Activated CD4-positive, alpha-beta T cell treated with anti-CD3 and anti-CD28 coated beads for 4 hours (primary cell): ENCODE measurements around the gene C13orf46.
"Not testable (repeated sequence)": the region's sequence is repeated elsewhere in the genome, so short reads cannot be mapped to it uniquely, and the experiment has no call there.

Experiments
- DNase-seq, 2 donors: peaks; one replicate each; pipeline ENCODE4 v3.0.0-alpha.2; 2020

Gene C13orf46

DNA sequence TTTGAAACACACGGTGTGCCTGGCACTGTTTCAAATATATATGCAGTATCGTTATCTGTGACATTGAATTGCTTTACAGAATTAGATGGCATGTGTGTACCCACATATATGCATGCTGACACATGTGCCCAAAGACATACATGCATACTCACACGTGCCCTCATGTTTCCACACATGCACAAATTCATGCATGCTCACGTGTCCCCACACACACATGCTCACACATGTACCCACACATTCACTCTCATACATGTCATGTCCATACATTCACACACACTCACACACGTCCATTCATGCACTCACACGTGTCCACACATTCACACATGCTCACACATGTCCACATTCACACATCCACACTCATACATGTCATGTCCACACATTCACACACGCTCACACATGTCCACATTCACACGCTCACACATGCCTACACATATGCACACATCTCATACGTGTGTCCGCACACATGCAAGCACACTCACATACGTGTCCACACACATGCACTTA lies 17.9 kb upstream of the C13orf46 start:
- no peak for DNase-seq

DNA sequence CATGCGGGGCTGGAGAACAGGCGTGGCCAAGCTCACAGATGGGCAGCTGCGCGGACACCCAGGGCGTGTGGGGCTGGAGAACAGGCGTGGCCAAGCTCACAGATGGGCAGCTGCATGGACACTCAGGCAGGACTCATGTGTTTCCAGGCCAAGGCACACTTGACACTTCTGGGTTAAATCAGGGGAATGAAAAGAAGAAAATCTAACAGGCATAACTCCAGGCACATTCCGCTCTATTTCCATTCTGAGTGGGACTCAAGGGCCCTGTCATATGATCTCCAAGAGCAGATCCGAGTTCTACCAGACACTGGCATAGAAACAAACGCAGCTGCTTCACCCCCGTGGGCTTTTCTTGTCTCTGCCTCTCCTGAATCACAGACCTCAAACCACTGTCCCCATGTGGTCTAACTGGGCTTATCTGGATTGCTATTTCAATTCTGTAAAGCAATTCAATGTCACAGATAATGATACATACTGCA lies 17.4 kb upstream of the C13orf46 start:
- DNase-seq, result no peak

DNA sequence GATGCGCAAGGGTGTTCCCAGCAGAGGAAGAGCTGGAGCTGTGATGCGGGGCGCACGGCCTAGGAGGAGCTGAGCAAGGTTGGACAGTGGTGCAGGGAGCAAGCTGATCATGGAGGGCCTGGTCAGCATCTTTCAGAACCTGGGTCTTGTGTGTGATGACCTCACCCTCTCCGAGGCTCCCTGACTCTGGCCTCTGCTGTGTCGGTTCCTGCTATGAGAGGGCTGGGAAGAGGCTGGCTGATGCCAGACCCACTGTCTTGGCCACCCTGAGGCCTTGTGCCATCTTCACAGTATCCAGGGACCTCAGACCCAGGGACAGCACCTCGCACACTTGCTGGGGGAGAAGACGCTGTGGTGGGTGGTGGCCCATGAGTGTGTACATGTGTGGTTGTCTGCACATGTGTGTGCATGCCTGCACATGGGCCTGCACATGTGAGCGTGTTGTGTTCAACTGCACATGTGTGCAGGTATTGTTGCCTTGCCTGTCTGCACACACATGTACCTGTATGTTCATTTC lies 16.5 kb upstream of the C13orf46 start:
- no peak for DNase-seq

- no peak for DNase-seq
These were observed 15.9 kb upstream of the C13orf46 start for GRCh38 chr13:113989585-113990300.

GRCh38 chr13:113988859-113989258 lies 15.0 kb upstream of the C13orf46 start:
- DNase-seq, result not testable (repeated sequence)

DNA sequence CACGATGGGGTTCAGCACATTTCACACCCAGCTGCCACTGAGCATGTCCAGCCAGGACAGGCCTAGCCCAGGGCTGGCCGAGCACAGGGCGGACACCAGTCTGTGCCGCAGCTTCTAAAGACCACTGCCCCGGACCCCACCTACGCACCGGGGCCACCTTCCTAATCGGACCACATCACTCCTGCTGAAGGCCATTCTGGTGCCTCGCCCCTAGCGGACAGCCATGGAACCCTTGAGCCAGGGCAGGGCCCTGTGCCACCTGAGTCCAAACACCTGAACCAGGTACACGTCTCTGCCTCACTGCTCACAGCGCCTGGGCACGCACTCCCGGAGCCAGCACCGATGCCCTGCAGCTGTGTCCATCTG lies 8.4 kb upstream of the C13orf46 start:
- DNase-seq, result no peak

DNA sequence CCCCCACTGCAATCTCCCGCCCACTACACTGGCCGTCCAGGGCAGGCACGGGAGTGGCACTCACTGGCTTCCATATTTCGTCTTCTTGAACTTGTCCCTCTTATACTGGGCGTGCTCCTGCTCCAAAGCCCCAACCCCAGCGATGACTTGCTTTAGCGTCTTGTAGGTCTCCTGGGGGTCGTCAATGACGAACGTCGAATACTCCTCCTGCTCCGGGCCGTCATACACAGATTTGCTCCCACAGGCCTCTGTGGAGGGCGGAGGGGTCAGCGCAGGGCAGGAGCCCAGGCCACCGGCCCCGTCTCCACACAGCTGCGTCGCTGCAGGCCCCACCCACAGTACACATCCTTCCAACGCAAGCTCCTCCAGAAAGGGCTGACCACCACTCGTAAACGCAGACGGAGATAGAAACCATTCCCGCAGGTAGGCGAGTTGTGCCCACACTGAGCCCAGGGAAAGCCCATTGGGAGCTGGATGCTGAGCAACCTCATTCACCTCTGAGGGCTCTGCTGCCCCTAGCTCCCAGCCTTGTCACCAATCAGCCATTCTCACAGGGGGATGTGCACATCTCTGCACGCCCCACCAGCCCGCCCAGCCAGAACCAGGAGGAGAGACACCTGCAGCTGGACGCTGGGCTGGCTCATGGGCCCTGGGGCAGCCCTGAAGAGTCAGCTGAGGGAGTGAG lies 7.9 kb upstream of the C13orf46 start:
- DNase-seq, result no peak

GRCh38 chr13:113981194-113981605 lies 7.3 kb upstream of the C13orf46 start:
- DNase-seq, result no peak

DNA sequence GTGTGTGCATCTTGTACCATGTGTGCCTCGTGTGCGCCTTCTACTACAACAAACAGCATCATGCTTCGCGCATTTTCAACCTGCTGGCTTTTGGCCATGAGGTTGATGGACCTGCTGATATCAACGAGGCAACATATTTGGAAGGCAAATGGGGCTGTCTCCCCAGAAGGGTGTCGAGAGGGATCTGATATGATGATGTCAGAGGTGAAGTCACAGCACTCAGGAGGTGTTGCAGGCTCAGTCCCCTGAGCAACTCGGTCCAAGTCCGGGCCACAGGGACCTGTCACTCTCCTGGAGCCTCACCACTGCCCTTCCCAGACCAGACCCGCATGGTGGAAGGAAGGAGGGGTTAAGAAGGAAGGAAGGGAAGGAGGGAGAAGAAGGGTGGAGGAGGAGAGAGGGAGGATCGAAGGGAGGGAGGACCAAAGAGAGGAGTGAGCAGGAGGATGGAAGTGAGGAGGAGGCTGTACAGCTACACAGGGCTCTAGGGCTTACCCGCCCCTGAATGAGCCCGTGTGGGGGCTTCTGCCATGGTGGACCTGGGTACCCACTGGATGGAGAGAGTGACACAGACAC lies 6.7 kb upstream of the C13orf46 start:
- DNase-seq, result no peak

DNA sequence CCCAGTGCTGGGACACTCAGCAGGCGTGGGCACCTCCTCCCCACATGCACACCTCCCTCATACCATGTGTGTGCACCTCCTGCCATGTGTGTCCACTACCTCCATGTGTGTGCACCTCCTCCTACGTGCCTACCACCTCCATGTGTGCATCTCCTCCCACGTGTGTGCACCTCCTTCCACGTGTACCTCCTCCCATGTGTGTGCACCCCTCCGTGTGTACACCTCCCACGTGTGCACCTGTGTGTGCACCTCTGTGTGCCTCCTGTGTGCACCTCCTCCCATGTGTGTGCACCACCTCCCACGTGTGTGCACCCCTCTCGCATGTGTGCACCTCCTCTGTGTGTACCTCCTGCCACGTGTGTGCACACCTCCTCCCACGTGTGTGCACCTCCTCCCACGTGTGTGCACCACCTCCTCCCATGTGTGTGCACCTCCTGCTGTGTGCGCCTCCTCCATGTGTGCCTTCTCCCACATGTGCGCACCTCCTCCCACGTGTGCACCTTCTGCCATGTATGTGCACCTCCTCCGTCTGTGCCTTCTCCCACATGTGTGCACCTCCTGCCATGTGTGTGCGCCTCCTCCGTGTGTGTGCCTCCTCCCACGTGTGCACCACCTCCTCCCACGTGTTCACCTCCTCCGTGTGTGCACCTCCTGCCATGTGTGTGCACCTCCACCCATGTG lies 6.1 kb upstream of the C13orf46 start:
- no peak for DNase-seq

DNA sequence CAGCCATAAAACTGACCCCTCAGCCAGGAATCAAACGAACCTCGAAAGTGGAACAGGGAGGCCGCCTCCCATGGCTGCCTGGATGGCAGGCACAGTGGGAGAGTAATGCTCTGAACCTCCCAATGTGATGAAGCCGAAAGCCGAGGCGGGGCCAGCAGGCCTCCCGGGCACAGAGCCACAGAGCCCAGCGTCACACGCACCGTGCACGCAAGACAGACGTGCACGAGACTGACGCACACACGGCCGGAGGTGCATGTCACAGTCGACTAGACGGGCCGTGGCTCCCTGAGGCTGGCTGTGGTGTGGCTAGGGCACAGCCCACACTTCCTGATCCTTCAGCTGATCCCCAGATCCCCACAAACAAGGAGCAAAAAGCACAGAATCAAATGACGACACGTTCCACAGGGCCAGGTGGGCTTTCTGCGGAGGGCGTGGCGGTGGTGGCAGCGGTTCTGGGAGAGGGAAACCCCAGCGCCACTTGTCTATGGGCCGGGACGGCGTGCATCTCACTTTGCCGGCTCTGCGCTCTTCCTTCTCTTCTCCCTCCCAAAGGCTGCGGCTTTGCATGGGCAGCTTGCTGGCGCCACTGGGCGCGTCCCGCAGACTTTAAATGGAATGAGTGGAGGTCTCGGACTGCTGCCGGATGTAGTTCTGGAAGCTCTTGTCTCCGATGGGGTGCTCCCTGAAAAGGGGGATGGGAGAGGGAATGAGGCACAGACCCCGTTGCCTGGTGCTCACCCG lies 5.0 kb upstream of the C13orf46 start:
- no peak for DNase-seq

DNA sequence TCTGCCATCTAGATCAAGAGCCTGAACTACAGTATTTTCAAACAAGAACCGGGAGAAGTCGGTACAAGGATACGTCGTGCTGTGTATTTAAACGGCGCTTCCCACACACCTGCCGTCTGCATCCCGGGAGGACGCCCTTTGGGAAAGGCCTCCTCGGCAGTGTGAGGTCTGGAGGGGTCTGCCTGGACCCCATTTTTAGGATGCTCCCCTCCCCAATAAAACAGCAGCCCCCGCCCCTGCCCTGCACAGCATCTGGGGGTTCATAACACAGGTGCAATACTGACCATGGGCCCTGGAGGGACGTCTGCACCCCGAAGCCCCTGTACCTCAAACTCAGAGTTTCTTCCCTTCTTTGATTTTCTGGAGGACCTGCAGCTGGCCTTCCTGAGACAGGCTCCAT lies 4.1 kb upstream of the C13orf46 start:
- DNase-seq, result no peak

- no peak for DNase-seq
These were observed 3.1 kb upstream of the C13orf46 start for GRCh38 chr13:113976711-113977684.

DNA sequence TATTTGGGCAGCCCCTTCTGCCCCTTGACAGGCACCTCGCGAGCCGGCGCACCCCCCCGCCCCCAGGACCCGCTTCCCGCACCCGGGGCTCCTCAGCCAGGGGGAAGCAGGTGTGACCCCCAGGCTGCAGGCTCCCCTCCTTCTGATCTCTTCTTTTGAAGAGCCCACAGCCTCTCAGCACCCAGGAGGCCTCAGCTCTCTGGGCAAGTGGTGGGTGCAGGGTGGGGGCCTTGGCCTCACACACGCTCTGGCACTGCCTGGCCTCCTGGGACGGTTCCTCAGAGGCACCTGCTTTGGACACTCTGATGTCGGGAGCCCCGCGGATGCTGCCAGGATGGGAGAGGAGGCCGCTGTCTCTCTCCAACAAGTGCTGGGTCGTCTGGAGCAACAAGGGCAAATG lies 1.5 kb upstream of the C13orf46 start:
- no peak for DNase-seq

DNA sequence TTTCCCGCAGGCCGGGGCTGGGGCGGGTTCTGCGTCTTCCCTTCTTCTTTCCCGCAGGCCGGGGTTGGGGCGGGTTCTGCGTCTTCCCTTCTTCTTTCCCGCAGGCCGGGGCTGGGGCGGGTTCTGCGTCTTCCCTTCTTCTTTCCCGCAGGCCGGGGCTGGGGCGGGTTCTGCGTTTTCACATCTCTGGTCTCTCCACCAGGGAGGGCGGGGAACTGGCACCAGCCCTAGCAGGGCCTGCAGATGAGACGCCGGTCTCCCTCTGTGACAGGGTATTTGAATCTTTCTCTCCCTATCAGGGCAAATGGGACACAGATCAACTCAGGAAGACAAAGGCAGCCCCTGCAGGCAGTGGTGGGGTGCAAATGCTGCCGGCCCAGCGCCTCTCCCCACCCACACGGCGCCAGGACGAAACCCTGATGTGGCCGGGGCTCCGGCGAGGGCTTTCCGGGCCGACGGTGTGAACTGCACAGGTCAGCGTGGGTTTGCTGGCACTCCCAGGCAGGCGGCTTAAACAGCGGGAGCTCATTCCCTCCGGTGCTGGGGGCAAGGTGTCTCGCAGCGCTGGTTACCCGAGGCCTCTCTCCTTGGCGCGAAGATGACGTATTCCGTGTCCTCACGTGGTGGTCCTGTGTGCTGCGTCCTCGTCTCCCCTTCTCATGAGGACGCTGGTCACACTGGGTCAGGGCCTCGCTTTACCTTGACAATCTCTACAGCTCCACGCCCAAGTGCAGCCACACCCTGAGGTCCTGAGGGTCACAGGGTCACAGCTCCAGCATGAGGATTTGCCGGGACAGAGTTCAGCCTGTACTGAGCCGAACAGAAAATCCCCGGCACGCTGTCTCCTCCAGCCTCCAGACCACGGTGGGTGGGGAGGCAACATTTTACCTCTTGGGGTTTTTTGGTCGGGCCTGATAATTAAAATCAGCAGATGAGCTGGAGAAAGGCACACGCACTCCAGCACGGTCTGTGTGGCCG lies 717 bp upstream of the C13orf46 start:
- no peak for DNase-seq

GRCh38 chr13:113972451-113973217 lies 1.2 kb downstream of the C13orf46 start:
- DNase-seq, result no peak

- DNase-seq, result no peak
These were observed 2.2 kb downstream of the C13orf46 start for GRCh38 chr13:113971471-113972231.

DNA sequence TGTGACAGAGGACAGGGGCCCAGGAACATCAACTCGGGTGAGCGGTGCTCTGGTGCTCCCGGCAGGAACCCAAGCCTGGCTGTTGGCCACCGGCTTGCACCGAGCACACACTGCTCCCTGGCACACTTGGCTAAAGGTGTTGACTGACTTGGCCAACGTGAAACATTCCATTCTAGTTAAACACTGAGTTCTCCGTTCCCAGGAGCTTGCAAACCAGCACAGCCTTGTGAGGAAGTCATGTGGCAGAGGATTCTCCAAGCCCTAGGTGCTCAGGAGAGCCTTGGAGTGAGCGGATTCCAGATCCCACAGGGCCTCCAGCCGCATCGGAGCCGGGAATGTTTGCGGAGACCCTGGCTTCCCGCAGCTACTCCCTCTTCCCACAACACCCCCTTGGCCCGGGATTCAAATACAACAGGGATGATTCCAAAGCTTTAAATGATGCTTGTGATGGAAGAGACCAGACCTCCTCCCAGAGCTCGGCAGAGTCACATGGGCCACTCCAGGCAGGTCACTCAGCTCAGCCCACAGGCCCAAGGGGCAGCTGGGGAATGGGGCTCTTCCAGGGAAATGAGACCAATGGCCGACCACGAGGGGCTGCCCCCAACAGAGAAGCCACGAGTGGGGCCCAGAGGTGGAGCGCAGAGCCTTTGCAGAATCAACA lies 2.9 kb downstream of the C13orf46 start:
- DNase-seq, result no peak
